HepG2 (cell line): ENCODE data around the gene CYSRT1. TPM values are rescaled to one million over a fixed set of nuclear protein-coding genes. Genes with fewer than 3 reads are reported as not detected.

Source experiments
- DBP ChIP-seq: sonication (generic); formaldehyde crosslinking; IDR thresholded peaks from 2 replicates; pipeline ENCODE4 v1.4.0; 2020; ENCODE audit warnings: missing genetic modification reagents; ENCODE audit errors: not compliant biosample characterization
- HIC2 ChIP-seq: sonication (generic); formaldehyde crosslinking; IDR thresholded peaks from 2 replicates; pipeline ENCODE4 v1.9.0; 2022; ENCODE audit warnings: low read depth, missing genetic modification reagents
- MNT ChIP-seq: fragments of 450-650 bp; IDR thresholded peaks from 2 replicates; pipeline ENCODE4 v1.6.1; 2016
- NPAS2 ChIP-seq: sonication (generic); formaldehyde crosslinking; IDR thresholded peaks from 2 replicates; pipeline ENCODE4 v1.8.0; 2022; ENCODE audit warnings: mild to moderate bottlenecking, missing genetic modification reagents, borderline replicate concordance
- PHF21A ChIP-seq: sonication (generic); formaldehyde crosslinking; IDR thresholded peaks from 2 replicates; pipeline ENCODE4 v1.5.0; 2020; ENCODE audit warnings: mild to moderate bottlenecking, missing genetic modification reagents
- PRMT3 ChIP-seq: sonication (generic); formaldehyde crosslinking; IDR thresholded peaks from 2 replicates; pipeline ENCODE4 v1.8.1; 2022; ENCODE audit warnings: low read depth, mild to moderate bottlenecking, moderate library complexity, missing genetic modification reagents, borderline replicate concordance
- SOX13 ChIP-seq, 3 experiments: fragments of 450-650 bp in 1 of 3; sonication (generic) in 1 of 3; formaldehyde crosslinking in 1 of 3; IDR thresholded peaks in 2 of 3; conservative IDR thresholded peaks in 1 of 3; 2 replicates each; pipeline versions ENCODE4 v1.5.0 to v1.6.1; 2016 to 2020; ENCODE audit warnings: antibody characterized with exemption in 1 of 3, mild to moderate bottlenecking in 1 of 3, missing compliant biosample characterization in 1 of 3, missing genetic modification reagents in 1 of 3, moderate library complexity in 1 of 3
- SPEN ChIP-seq: sonication (generic); formaldehyde crosslinking; IDR thresholded peaks from 2 replicates; pipeline ENCODE4 v1.5.1; 2020; ENCODE audit warnings: low read depth, mild to moderate bottlenecking, missing genetic modification reagents
- TCF7 ChIP-seq: sonication (generic); IDR thresholded peaks from 2 replicates; pipeline ENCODE4 v1.6.1; 2016; ENCODE audit warnings: antibody characterized with exemption, low read depth
- TFDP2 ChIP-seq: sonication (generic); formaldehyde crosslinking; IDR thresholded peaks from 2 replicates; pipeline ENCODE4 v1.4.0; 2020; ENCODE audit warnings: missing genetic modification reagents
- ZBTB37 ChIP-seq: sonication (generic); formaldehyde crosslinking; IDR thresholded peaks from 2 replicates; pipeline ENCODE4 v1.4.0; 2020; ENCODE audit warnings: mild to moderate bottlenecking, missing genetic modification reagents
- ZNF367 ChIP-seq: sonication (generic); formaldehyde crosslinking; IDR thresholded peaks from 2 replicates; pipeline ENCODE4 v1.4.0; 2020; ENCODE audit warnings: missing genetic modification reagents, borderline replicate concordance
- ZNF546 ChIP-seq: sonication (generic); formaldehyde crosslinking; conservative IDR thresholded peaks from 2 replicates; pipeline ENCODE4 v1.8.1; 2023; ENCODE audit warnings: mild to moderate bottlenecking, missing genetic modification reagents
- ZNF687 ChIP-seq: sonication (generic); formaldehyde crosslinking; IDR thresholded peaks from 2 replicates; pipeline ENCODE4 v1.5.1; 2020; ENCODE audit warnings: mild to moderate bottlenecking, missing genetic modification reagents, moderate library complexity
- ZNF775 ChIP-seq: sonication (generic); formaldehyde crosslinking; IDR thresholded peaks from 2 replicates; pipeline ENCODE4 v1.4.0; 2020; ENCODE audit warnings: missing genetic modification reagents, mild to moderate bottlenecking, moderate library complexity, borderline replicate concordance
- polyA plus RNA-seq, 8 experiments: library from polyadenylated mRNA; depleted of rRNA in 3 of 8; stranded (reverse) in 7 of 8; unstranded in 1 of 8; fragments of >200 nt; fragmentation: Illumina TruSeq in 4 of 8; extraction: Trizol in 4 of 8; gene quantifications; 2 replicates each; pipeline versions ENCODE4 v1.2.1 to v1.2.3, GENCODE V29; 2011 to 2016; ENCODE audit warnings: low read depth in 4 of 8, missing spikeins in 1 of 8, mixed read lengths in 1 of 8; ENCODE audit not compliant: insufficient read depth in 1 of 8
- total RNA-seq, 5 experiments: library from RNA; depleted of rRNA; stranded (reverse); fragments of >200 nt; fragmentation: Illumina TruSeq; extraction: Trizol; gene quantifications; 2 replicates each; pipeline ENCODE4 v1.2.3, GENCODE V29; 2016; ENCODE audit warnings: low read depth in 1 of 5

Gene CYSRT1
- total and polyA plus RNA-seq, 2 of the 13 experiments (the other 11 are each of a cell fraction or from before 2014, with no cell fraction given), result 1.5 to 2.1 TPM

GRCh38 chr9:137253717-137254623 lies 29.0 kb downstream of the CYSRT1 start (continued):
- TF ChIP-seq ZNF687 (peak; percentile 78), MNT (no peak), TCF7 (no peak), TFDP2 (CRISPR knock-in tag) (no peak), ZNF367 (CRISPR knock-in tag) (no peak), SPEN (CRISPR knock-in tag) (peak; percentile 8; the same call in 1 of the 2 replicates), PRMT3 (CRISPR knock-in tag) (no peak), ZNF546 (CRISPR knock-in tag) (no peak), SOX13 (IDR thresholded peaks at IDR 0.05) (no peak), SOX13 (CRISPR knock-in tag; conservative IDR thresholded peaks at IDR 0.05 in 1 of 2, IDR thresholded peaks at IDR 0.05 in 1 of 2) (no peak), PHF21A (CRISPR knock-in tag) (no peak), NPAS2 (CRISPR knock-in tag) (no peak), ZNF775 (CRISPR knock-in tag) (no peak), ZBTB37 (CRISPR knock-in tag) (0 out of 2 replicates have a peak, but pooled peaks have one; percentile 34), HIC2 (CRISPR knock-in tag) (no peak), DBP (CRISPR knock-in tag) (no peak)
